GM19468 (cell line): ENCODE results near the gene NOVA2.

ENCODE experiments used
- ATAC-seq: cut with Tn5 transposase; IDR thresholded peaks from one replicate; pipeline ENCODE4 v1.9.1; 2021; ENCODE audit warnings: mild to moderate bottlenecking, moderate library complexity, moderate number of reproducible peaks; ENCODE audit not compliant: unreplicated experiment; ENCODE audit errors: extremely low read depth

NOVA2 gene, protein sequence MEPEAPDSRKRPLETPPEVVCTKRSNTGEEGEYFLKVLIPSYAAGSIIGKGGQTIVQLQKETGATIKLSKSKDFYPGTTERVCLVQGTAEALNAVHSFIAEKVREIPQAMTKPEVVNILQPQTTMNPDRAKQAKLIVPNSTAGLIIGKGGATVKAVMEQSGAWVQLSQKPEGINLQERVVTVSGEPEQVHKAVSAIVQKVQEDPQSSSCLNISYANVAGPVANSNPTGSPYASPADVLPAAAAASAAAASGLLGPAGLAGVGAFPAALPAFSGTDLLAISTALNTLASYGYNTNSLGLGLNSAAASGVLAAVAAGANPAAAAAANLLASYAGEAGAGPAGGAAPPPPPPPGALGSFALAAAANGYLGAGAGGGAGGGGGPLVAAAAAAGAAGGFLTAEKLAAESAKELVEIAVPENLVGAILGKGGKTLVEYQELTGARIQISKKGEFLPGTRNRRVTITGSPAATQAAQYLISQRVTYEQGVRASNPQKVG

DNA sequence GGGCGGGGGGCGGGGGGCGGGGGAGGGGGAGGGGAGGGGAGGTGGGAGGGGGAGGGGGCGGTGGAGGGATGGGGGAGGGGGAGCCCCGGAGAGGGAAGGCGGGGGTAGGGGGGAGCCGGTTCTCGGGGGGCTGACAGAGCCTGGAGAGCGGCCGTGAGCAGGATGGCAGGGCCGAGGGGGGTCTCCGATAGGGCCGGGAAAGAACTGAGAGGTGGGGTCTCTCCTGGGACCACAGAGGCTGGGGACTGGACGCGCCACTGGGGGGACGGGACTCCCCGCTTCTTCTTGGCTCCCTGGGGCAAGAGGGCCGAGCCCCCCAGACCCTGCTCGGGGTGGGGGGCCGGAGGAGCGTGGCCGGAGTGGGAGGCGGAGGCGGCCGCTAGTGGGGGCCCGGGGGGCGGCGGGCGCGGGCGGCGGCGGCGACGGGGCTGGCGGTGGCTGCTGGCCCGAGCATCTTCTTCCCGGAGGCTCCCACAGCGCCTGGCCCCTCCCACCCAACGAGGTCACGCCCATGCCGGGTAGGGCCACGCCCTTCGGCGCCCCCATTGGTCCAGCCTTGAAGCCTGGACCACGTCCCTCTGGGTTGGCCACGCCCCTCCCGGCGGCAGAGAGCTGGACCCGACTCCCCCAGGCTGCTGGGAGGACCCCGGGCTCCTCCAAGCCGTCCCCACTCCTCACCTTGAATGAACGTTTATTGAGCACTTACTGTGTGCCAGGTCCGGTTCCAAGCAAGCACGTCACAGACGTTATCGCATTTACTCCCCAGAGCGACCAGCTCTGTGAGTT is at the start of gene NOVA2:
Gene NOVA2, minus strand, starts transcription at position 313 of the 786 bp plus-strand sequence. CDS start 514 bp downstream, outside the sequence.
- ATAC-seq, result no peak

- no peak for ATAC-seq
Observed at GRCh38 chr19:46023311-46023779, 49.7 kb upstream of the NOVA2 start.

DNA sequence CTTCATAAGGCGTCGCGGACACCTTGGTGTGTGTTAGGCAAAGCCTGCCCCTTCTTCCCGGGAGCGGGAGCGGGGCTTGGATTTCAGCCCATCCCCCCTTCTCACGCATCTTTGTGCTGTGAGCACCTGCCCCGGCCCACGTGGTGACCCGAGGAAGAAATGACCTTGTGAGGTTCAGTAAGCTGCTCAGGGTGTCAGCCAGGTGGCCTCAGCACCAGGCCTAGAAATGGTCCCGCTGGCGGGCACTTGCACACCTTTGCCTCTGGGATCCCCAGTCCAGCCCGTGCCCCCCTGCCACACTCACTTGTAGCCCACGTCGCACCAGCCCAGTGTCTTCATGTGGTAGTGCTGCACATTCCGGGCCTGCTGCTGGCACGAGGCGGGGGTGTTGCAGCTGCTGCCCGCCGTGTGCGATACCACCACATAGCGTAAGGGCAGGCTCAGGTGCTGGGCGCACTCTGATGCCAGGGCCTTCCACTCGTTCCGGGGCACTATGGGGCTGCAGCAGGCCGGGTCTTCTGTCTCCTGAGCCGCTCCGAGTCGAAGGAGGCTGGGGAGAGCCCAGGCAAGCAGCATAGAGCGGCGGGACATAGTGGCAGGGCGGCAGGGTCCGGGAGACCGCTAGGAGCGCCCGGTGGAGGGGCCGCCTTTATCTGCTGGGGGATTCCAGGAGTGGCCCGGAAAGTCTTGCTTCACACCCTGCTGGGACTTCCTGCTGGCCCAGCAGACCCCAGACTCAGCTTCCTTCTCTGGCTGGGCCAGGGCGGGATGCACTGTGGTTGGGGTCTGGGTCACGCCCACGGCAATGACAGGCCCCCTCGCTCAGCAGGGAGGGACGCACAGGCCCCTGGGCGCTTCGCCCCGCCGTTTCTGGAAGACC is 49.0 kb upstream of the NOVA2 start, which contains the start of gene PGLYRP1:
Gene PGLYRP1, minus strand, starts transcription at position 623 of the 880 bp plus-strand sequence. Its CDS starts 32 bp downstream, at position 591.
- ATAC-seq, result no peak

DNA sequence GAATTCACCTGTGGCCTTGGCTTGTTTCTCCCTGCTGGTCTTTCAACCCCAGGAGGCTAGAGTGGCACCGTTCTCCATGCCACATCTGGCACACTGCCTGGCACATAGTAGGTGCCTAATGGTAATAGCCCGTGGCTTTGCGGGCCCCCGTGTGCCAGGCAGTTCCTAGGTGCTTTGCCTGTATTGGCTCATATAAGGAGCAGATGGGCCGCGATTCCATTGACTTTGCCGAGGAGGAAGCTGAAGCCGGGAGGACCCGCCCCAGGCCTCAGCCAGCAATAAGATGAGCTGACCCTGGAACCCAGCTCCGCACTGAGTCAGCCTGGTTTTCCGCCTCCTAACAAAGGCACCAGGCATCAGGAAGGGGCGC is 48.4 kb upstream of the NOVA2 start:
- no peak for ATAC-seq

GRCh38 chr19:46021531-46022041 is 47.9 kb upstream of the NOVA2 start:
- ATAC-seq, result no peak

DNA sequence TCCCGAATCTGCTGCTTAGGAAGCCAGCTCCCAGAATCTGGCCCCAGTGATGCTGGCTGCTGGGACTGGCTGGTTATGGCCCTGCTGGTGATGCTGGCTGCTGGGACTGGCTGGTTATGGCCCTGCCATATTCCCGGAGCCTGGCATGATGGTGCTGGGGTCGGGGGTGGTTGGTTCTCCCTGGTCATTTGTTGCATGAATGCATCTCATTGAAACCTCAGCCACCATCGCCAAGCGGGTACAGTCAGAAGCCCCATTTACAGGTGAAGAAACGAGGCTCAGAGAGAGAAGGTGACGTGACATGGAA is 47.1 kb upstream of the NOVA2 start:
- no peak for ATAC-seq

DNA sequence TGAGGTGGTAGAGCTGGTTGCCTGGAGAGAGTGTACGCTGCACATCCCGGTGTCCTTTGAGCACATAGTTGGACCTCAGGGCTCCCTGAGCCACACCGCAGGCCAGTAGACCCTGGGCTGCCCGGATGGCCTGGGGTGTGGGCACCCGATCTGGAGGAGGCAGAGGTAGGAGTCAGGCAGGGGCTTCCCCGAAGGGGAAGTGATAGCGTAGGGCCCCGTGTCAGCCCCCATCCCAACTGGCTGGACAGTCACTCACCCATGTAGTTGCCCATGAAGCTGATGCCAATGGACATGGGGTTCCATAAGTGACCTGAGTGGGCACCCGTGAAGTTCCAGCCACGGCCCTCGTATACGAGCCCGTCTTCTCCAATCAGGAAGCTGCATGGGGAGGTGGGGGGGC is 45.6 kb upstream of the NOVA2 start:
- ATAC-seq, result no peak

DNA sequence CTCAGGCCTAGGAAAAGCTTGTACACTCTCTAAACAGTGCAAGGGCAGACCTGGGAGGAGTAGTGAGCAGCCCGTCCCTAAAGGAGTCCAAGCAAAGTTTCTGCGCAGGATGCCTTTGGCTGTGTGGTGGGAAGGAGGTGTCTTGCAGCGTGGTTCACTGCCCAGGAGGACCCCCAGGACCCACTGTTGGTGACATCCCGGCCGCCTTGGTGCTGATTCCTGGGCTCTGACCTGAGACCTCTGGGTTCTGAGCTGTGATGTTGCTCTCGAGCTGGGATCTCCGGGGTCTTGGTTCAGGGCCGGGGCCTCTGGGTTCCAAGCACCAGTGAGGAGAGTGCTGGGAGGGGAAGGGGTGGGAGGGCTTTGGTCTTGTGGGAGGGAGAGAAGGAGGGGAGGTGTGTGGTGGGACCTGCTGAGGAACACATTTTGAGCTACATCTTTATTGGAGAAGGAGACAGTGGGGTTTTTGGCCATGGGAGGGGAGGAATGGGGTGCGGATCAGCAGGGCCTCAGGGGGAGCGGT is 45.1 kb upstream of the NOVA2 start:
- ATAC-seq, result no peak

DNA sequence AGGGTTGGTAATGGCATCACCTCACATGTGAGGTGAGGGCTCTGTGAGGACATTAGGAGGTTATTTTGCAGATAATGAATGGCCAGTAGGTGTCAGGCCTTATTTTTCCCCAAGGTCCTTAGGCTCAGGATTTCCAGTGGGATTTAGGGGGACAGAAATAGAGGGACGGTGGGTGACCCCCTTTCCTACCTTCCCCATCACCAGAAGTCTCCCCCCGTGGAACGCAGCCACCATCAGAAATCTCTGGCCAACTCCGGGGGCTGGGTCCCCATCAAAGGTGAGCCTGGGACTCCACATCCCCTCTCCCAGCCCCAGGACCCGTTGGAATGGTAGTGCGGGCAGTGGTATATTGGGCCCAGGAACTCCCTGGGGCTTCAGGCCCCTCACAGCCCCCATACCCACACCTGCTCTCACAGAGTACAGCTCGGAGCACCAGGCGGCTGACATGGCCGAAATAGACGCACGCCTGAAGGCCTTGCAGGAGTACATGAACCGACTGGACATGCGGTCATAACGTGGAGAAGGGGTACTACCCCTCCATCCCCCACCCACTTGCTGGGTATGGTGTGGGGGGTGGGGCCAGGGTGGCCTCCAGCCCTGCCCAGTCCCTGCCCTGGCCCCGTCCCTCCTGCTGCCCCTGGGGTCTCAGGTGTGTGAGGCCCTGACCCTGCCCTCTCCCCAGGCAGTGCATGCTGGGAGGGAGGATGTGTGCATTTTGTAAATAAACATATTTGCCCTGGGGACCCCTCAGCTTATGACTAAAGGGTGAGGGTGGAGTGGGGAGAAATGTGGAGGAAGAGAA is 44.4 kb upstream of the NOVA2 start:
- ATAC-seq, result no peak

DNA sequence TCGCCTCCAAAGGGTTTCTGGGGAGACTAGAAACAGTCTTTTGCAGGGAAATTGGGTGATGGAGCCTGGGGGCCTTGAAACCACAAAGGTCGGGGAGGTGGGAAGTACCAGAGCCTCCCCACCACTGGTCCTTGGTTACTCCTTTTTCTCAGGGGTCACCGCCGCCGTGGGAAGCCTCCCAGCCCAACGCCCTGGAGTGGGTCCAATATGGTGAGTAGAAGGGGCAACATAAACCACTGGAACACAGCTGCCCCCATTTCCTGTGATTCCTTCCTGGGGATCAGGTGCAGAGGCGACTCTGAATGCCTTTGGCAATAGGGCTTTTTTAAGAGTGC is 43.4 kb upstream of the NOVA2 start:
- no peak for ATAC-seq

DNA sequence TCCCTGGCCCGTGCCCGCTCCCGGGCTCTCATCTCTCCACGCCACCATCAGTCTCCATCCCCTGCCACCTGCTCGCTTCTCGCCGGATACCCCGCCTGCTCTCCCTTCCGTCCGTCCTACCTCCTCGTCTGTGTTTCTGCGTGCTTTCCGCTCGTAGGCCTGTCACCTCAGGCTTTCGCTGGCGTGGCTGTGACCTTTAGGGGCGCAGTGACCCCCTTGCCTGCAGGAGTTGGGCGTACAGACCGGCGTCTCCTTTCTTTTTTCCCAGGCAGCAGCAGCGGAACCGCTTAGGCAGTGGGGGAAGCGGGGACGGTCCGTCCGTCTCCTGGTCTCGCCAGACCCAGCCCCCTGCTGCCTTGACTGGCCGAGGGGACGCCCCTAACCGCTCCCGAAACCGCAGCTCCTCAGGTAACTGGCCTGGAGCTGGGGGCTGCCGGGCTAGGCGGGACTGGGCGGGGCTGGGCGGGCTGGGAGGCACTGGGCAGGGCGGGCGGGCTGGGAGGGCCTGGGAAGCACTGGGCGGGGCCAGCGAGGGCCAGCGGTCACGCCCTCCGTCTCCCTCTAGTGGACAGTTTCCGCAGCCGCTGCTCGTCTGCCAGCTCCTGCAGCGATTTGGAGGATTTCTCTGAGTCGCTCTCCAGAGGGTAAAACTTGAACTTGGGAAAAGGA is 42.9 kb upstream of the NOVA2 start:
- ATAC-seq, result no peak

DNA sequence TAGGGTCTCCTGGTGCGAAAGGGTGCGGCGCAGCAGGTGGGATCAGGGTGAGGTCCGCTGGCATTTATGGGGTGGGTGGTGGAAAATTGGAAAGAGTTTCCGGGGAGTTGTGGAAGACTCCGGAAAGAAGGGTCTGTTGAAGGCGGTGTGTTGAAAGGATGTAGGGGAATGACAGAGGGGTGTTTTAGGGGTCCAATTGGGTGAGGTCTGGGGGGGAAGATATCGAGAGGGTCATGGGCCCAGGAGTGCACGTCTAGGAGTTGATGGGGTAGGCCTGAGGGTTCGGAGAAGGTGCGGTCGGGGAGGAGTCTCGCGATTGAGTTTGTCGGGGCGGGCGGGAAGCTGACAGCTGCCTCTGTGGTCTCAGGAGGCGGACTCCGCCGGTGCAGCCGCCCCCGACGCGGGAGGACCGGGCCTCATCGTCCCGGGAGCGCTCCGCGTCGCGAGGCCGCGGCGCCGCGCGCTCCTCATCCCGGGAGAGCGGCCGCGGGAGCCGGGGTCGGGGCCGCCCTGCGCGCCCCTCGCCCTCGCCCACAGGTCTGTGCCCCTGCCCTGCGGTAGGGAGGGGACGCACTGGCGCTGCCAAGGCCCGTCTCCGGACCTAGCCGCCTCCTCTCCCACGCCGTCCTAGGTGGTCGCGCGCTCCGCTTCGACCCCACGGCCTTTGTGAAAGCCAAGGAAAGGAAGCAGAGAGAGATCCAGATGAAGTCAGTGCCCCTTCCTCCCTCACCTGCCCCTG is 42.2 kb upstream of the NOVA2 start:
- no peak for ATAC-seq

GRCh38 chr19:46014941-46015686 is 41.4 kb upstream of the NOVA2 start:
- ATAC-seq, result no peak

DNA sequence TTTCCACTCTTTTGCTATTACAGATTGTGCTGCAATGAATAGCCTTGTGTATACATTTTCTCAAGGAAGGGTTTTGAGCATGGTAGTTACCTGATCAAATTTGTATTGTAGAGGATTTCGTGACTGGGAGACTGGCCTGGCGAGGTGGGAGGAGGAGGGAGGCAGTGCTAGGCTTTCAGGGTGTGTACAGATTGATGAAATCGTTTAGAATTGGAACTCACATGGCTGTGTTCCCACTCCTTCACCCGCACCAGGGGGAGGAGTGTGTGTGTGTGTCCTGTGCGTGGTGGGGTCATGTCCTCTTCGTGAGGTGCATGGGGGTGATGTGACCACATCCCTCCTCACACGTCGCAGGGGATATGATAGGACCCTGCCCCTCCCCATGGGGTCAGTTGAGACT is 40.9 kb upstream of the NOVA2 start:
- ATAC-seq, result no peak

GRCh38 chr19:46009530-46010510 is 36.2 kb upstream of the NOVA2 start:
- no peak for ATAC-seq

DNA sequence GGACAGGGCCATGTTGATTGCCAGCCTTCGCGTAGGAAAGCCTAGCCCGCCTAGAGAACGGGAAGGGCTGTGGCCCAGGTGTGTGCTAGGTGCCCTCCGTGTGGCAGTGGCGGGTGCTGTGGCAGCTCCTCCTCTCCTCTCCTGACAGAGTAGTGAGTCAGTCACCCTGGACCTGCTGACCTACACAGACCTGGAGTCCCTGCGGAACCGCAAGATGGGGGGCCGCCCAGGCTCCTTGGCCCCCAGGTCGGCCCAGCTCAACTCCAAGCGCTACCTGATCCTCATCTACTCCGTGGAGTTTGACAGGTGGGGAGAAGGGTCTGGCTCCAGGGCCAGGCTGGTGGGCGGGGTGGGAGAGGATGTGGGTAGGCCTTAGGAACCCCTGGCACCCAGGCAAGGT is 32.7 kb upstream of the NOVA2 start:
- no peak for ATAC-seq
